PC-9 (cell line): Measurements from ENCODE around the gene CLSTN1. TPM values are rescaled to one million over a fixed set of nuclear protein-coding genes. Genes with fewer than 3 reads are reported as not detected.

Experiments used
- BruUV-seq: library from RNA; stranded (reverse); fragments of 400-500 nt; replicated peaks from 2 replicates; lab custom pipeline; 2021; lab: Mats Ljungman, UMichigan
- CTCF ChIA-PET: fragments of 300-600 bp; sonication (Branson Sonifier 250); formaldehyde crosslinking; loops from one replicate; lab custom pipeline; 2022; ENCODE audit warnings: antibody characterized with exemption; lab: Charles Lee
- POLR2A ChIA-PET: fragments of 300-600 bp; sonication (Branson Sonifier 250); formaldehyde crosslinking; loops from one replicate; lab custom pipeline; 2022; ENCODE audit warnings: antibody characterized with exemption; ENCODE audit not compliant: unreplicated experiment; lab: Charles Lee
- DNase-seq, 2 experiments: peaks; one replicate each; pipeline versions ENCODE4 v3.0.0 to v3.0.0-alpha.2; 2015 to 2022; ENCODE audit warnings: mixed read lengths in 1 of 2
- H2AFZ ChIP-seq: fragments of 200-600 bp; sonication (generic); 2 replicates; pipeline ENCODE4 v1.8.1; 2017; ENCODE audit warnings: antibody characterized with exemption
- H3F3A ChIP-seq: fragments of 200-600 bp; sonication (generic); 2 replicates; pipeline ENCODE4 v1.8.1; 2017; ENCODE audit warnings: antibody characterized with exemption, mild to moderate bottlenecking, low read depth; ENCODE audit not compliant: insufficient read depth
- H3K27ac ChIP-seq: fragments of 200-600 bp; sonication (generic); 2 replicates; pipeline ENCODE4 v1.6.1; 2016; ENCODE audit warnings: mixed run types
- H3K27me3 ChIP-seq: fragments of 200-600 bp; sonication (generic); 2 replicates; pipeline ENCODE4 v1.6.1; 2016; ENCODE audit warnings: low read depth, mixed run types; ENCODE audit not compliant: insufficient read depth
- H3K36me3 ChIP-seq: fragments of 200-600 bp; sonication (generic); 2 replicates; pipeline ENCODE4 v1.6.1; 2016; ENCODE audit warnings: low read depth, mixed run types
- H3K4me1 ChIP-seq: fragments of 200-600 bp; sonication (generic); replicated peaks from 2 replicates; pipeline ENCODE4 v1.6.1; 2016; ENCODE audit warnings: mixed run types; ENCODE audit not compliant: insufficient read depth
- H3K4me2 ChIP-seq: fragments of 200-600 bp; sonication (generic); 2 replicates; pipeline ENCODE4 v1.6.1; 2017; ENCODE audit warnings: mixed run types
- H3K4me3 ChIP-seq: fragments of 200-600 bp; sonication (generic); 2 replicates; pipeline ENCODE4 v1.6.1; 2016; ENCODE audit warnings: mixed run types
- H3K79me2 ChIP-seq: fragments of 200-600 bp; sonication (generic); 2 replicates; pipeline ENCODE4 v1.6.1; 2017; ENCODE audit warnings: low read depth, mixed run types
- H3K9me2 ChIP-seq: fragments of 200-600 bp; sonication (generic); 2 replicates; pipeline ENCODE4 v1.8.1; 2017; ENCODE audit warnings: mild to moderate bottlenecking; ENCODE audit not compliant: insufficient read depth
- H3K9me3 ChIP-seq: fragments of 200-600 bp; sonication (generic); 2 replicates; pipeline ENCODE4 v1.8.1; 2016; ENCODE audit warnings: low read depth; ENCODE audit not compliant: insufficient read depth
- H4K20me1 ChIP-seq: fragments of 200-600 bp; sonication (generic); 2 replicates; pipeline ENCODE4 v1.8.1; 2017; ENCODE audit not compliant: insufficient read depth
- CTCF ChIP-seq: fragments of 200-600 bp; sonication (generic); conservative IDR thresholded peaks from 2 replicates; pipeline ENCODE4 v1.6.1; 2017; ENCODE audit warnings: mixed run types, antibody characterized with exemption, mild to moderate bottlenecking, moderate library complexity
- EZH2 ChIP-seq: fragments of 200-600 bp; sonication (generic); IDR thresholded peaks from 2 replicates; pipeline ENCODE4 v1.8.0; 2017; ENCODE audit warnings: antibody characterized with exemption, low read depth
- intact Hi-C: fragments of 100-400 bp; cut with micrococcal nuclease; formaldehyde crosslinking; loops from one replicate; pipeline ENCODE4 v1.10.0; 2022; ENCODE audit not compliant: unreplicated experiment
- total RNA-seq: library from RNA; stranded (reverse); gene quantifications from 2 replicates; pipeline ENCODE4 v1.2.3, GENCODE V29; 2021

CLSTN1 gene
- total RNA-seq, 1 experiment from 2014 or later: 140 TPM

GRCh38 chr1:9858293-9859035 lies 34.7 kb upstream of the CLSTN1 start:
- ChIA-PET POLR2A (no interaction called here), CTCF (interaction anchor here (0.5 kb wide), 1 partner anchor 648 kb away, joined by 4 read pairs; no protein-coding TSS in a partner anchor)
- no peaks in the 10 kb centered on the region for H4K20me1 ChIP-seq
- H3F3A ChIP-seq: no peaks in the 10 kb centered on the region
- no peaks in the 10 kb centered on the region for H3K9me2 ChIP-seq
- H2AFZ ChIP-seq: no peak overlapping the region
- BruUV-seq: no TSS peak
- no peaks in the 10 kb centered on the region for H3K4me1 ChIP-seq
- no peaks in the 10 kb centered on the region for H3K36me3 ChIP-seq
- no peak for TF ChIP-seq EZH2
- TF ChIP-seq CTCF: no peak
- H3K4me2 ChIP-seq: no peak overlapping the region
- intact Hi-C loops: no loop called here
- no peak for DNase-seq
- no peaks in the 10 kb centered on the region for H3K9me3 ChIP-seq
- no peaks in the 10 kb centered on the region for H3K79me2 ChIP-seq
- no peak overlapping the region for H3K4me3 ChIP-seq
- no peaks in the 10 kb centered on the region for H3K27me3 ChIP-seq
- no peak overlapping the region for H3K27ac ChIP-seq

GRCh38 chr1:9855186-9855585 lies 31.4 kb upstream of the CLSTN1 start:
- Histone ChIP-seq H3K27ac (no peak overlapping the region), H3K27me3 (no peaks in the 10 kb centered on the region), H3K9me3 (no peaks in the 10 kb centered on the region), H3K4me2 (no peak overlapping the region), H3K36me3 (no peaks in the 10 kb centered on the region), H3K79me2 (no peaks in the 10 kb centered on the region), H3K9me2 (no peaks in the 10 kb centered on the region), H3F3A (no peaks in the 10 kb centered on the region), H4K20me1 (no peaks in the 10 kb centered on the region), H3K4me3 (no peak overlapping the region), H2AFZ (no peak overlapping the region), H3K4me1 (no peaks in the 10 kb centered on the region)
- BruUV-seq: no TSS peak
- intact Hi-C loops: no loop called here
- DNase-seq: no peak
- POLR2A ChIA-PET: no interaction called here
- TF ChIP-seq EZH2: no peak
- TF ChIP-seq CTCF: no peak
- CTCF ChIA-PET: no interaction called here

- no TSS peak for BruUV-seq
Measured at GRCh38 chr1:9853249-9853595, 29.5 kb upstream of the CLSTN1 start.

More at GRCh38 chr1:9853249-9853595, 29.5 kb upstream of the CLSTN1 start:
- H3K27me3 ChIP-seq: no peaks in the 10 kb centered on the region
- no peak overlapping the region for H3K4me3 ChIP-seq
- no peaks in the 10 kb centered on the region for H3F3A ChIP-seq
- ChIA-PET CTCF (no interaction called here), POLR2A (no interaction called here)
- no peaks in the 10 kb centered on the region for H4K20me1 ChIP-seq
- H3K4me2 ChIP-seq: no peak overlapping the region
- H3K9me2 ChIP-seq: no peaks in the 10 kb centered on the region
- no peak for DNase-seq
- no peaks in the 10 kb centered on the region for H3K9me3 ChIP-seq
- intact Hi-C loops: no loop called here
- no peak overlapping the region for H3K27ac ChIP-seq
- TF ChIP-seq CTCF (no peak), EZH2 (no peak)
- H2AFZ ChIP-seq: no peak overlapping the region
- H3K36me3 ChIP-seq: no peaks in the 10 kb centered on the region
- no peaks in the 10 kb centered on the region for H3K79me2 ChIP-seq
- H3K4me1 ChIP-seq: no peaks in the 10 kb centered on the region
